ENCODE data around the gene CLSTN2.

GRCh38 chr3:140225996-140226395, 291.0 kb downstream of the CLSTN2 start:
- no peak for TF ChIP-seq EZH2phosphoT487 (IDR thresholded peaks at IDR 0.05; ENCODE audit: borderline replicate concordance, low read length)
- no peak for TF ChIP-seq CTCF (conservative IDR thresholded peaks at IDR 0.05; ENCODE audit: low read depth, low read length)
- TF ChIP-seq EZH2 (IDR thresholded peaks at IDR 0.05; ENCODE audit: low read length, unreplicated experiment): no peak

Measured in PC-3 (cell line).